ENCODE data around the gene NTM.

- TF ChIP-seq EZH2 (IDR thresholded peaks at IDR 0.05; ENCODE audit: borderline replicate concordance) (no peak), CTCF (IDR thresholded peaks at IDR 0.05; ENCODE audit: poor library complexity) (no peak)
These were observed 400.4 kb downstream of the NTM start for GRCh38 chr11:131770801-131771200.

Data from hepatocyte (in vitro differentiated cells).